LNCAP (cell line): Measurements from ENCODE around the gene EHBP1.

ENCODE experiments used
- CTCF ChIP-seq: fragments of 450-650 bp; IDR thresholded peaks from 2 replicates; pipeline ENCODE4 v1.5.1; 2017; ENCODE audit warnings: mild to moderate bottlenecking

The EHBP1 gene

GRCh38 chr2:62897187-62897827, 191.8 kb downstream of the EHBP1 start:
- TF ChIP-seq CTCF, result no peak

GRCh38 chr2:62904344-62904743, 198.8 kb downstream of the EHBP1 start:
- no peak for TF ChIP-seq CTCF

GRCh38 chr2:62908145-62908544, 202.6 kb downstream of the EHBP1 start:
- no peak for TF ChIP-seq CTCF

- no peak for TF ChIP-seq CTCF
These were observed 207.8 kb downstream of the EHBP1 start for GRCh38 chr2:62913311-62913710.

GRCh38 chr2:62919041-62919440, 213.5 kb downstream of the EHBP1 start:
- no peak for TF ChIP-seq CTCF

- no peak for TF ChIP-seq CTCF
These were observed 214.6 kb downstream of the EHBP1 start for GRCh38 chr2:62920070-62920469.

GRCh38 chr2:62923242-62923641, 217.7 kb downstream of the EHBP1 start:
- no peak for TF ChIP-seq CTCF

GRCh38 chr2:62923881-62924280, 218.4 kb downstream of the EHBP1 start:
- TF ChIP-seq CTCF, result no peak
